NCI-H748 (cell line): ENCODE results near the gene ADARB2.

Source experiments
- DNase-seq: peaks from one replicate; lab custom pipeline; 2025; ENCODE audit not compliant: unreplicated experiment; lab: John Stamatoyannopoulos, UW

The ADARB2 gene

GRCh38 chr10:1378473-1378872, 358.9 kb downstream of the ADARB2 start:
- DNase-seq: no peak

GRCh38 chr10:1377740-1378397, 359.5 kb downstream of the ADARB2 start:
- DNase-seq: no peak

GRCh38 chr10:1377231-1377630, 360.1 kb downstream of the ADARB2 start:
- DNase-seq: no peak

GRCh38 chr10:1376384-1376945, 360.9 kb downstream of the ADARB2 start:
- no peak for DNase-seq

GRCh38 chr10:1375346-1376170, 361.8 kb downstream of the ADARB2 start:
- DNase-seq: no peak

GRCh38 chr10:1374511-1375345, 362.6 kb downstream of the ADARB2 start:
- no peak for DNase-seq

GRCh38 chr10:1373287-1373686, 364.0 kb downstream of the ADARB2 start:
- no peak for DNase-seq

- DNase-seq: no peak
These were observed 365.1 kb downstream of the ADARB2 start for GRCh38 chr10:1372212-1372611.

GRCh38 chr10:1370298-1370697, 367.0 kb downstream of the ADARB2 start:
- DNase-seq: no peak

- no peak for DNase-seq
These were observed 367.7 kb downstream of the ADARB2 start for GRCh38 chr10:1369665-1370064.

- peak; percentile 58 for DNase-seq
These were observed 368.1 kb downstream of the ADARB2 start for GRCh38 chr10:1369197-1369596.

GRCh38 chr10:1368842-1369171, 368.5 kb downstream of the ADARB2 start:
- DNase-seq: no peak

- no peak for DNase-seq
These were observed 369.1 kb downstream of the ADARB2 start for GRCh38 chr10:1367938-1368841.

GRCh38 chr10:1366811-1367425, 370.4 kb downstream of the ADARB2 start:
- no peak for DNase-seq

GRCh38 chr10:1366322-1366691, 371.0 kb downstream of the ADARB2 start:
- DNase-seq: no peak

GRCh38 chr10:1365540-1366321, 371.6 kb downstream of the ADARB2 start:
- no peak for DNase-seq

GRCh38 chr10:1364151-1364910, 373.0 kb downstream of the ADARB2 start:
- no peak for DNase-seq

GRCh38 chr10:1363446-1364121, 373.7 kb downstream of the ADARB2 start:
- no peak for DNase-seq
